ENCODE measurements around the gene RNU5B-1. TPM values are rescaled to one million over a fixed set of nuclear protein-coding genes. Genes with fewer than 3 reads are reported as not detected.
"Not testable (repeated sequence)": the region's sequence is repeated elsewhere in the genome, so short reads cannot be mapped to it uniquely, and the experiment has no call there.

The RNU5B-1 gene
- total and polyA plus RNA-seq, 12 donors: 18.2 to 51.0 TPM; not detected in 10

GRCh38 chr15:65344214-65344913 is 39.9 kb downstream of the RNU5B-1 start:
- H3K4me1 ChIP-seq: peaks cover 0 to 3% (median 0%) of the 10 kb centered on the region in 9 donors
- no peak overlapping the region for H3K27ac ChIP-seq
- no peaks in the 10 kb centered on the region for H3K9me3 ChIP-seq
- no peak for DNase-seq
- ATAC-seq: no peak
- 90 to 97% methylated on average over 8 of the region's 8 CpGs for WGBS, 2 donors
- H3K4me3 ChIP-seq: no peak overlapping the region
- intact Hi-C loops (cut with DNase I): loop anchor here in 1 of 10 donors (5.0 kb wide), 1 partner anchor 33 kb away; the partner anchor contains the start of gene IGDCC3
- H3K27me3 ChIP-seq: peaks cover 0 to 10% (median 0%) of the 10 kb centered on the region in 7 donors
- no peaks in the 10 kb centered on the region for H3K36me3 ChIP-seq
- no peak for TF ChIP-seq CTCF (IDR thresholded peaks at IDR 0.05)

- TF ChIP-seq CTCF (IDR thresholded peaks at IDR 0.05): no peak
- Histone ChIP-seq H3K36me3 (no peaks in the 10 kb centered on the region), H3K4me3 (no peak overlapping the region), H3K27ac (no peak overlapping the region), H3K9me3 (no peaks in the 10 kb centered on the region), H3K27me3 (peaks cover 0 to 8% (median 0%) of the 10 kb centered on the region in 7 donors), H3K4me1 (peaks cover 0 to 1% (median 0%) of the 10 kb centered on the region in 9 donors)
- ATAC-seq (no peak), DNase-seq (no peak)
- 84 to 85% methylated on average over 2 of the region's 2 CpGs for WGBS, 2 donors
- intact Hi-C loops (cut with DNase I): loop anchor here in 1 of 10 donors (5.0 kb wide), 1 partner anchor 32 kb away; the partner anchor contains the start of gene IGDCC3
Observed at GRCh38 chr15:65344914-65345275, 40.4 kb downstream of the RNU5B-1 start.

GRCh38 chr15:65346856-65347598 is 42.5 kb downstream of the RNU5B-1 start:
- no peaks in the 10 kb centered on the region for H3K36me3 ChIP-seq
- H3K27ac ChIP-seq: no peak overlapping the region
- 59 to 65% methylated on average over 6 of the region's 6 CpGs for WGBS, 2 donors
- H3K4me3 ChIP-seq: no peak overlapping the region
- peaks cover 0 to 10% (median 0%) of the 10 kb centered on the region in 11 donors for H3K9me3 ChIP-seq
- ATAC-seq (no peak), DNase-seq (no peak)
- no peaks in the 10 kb centered on the region for H3K4me1 ChIP-seq
- intact Hi-C loops (cut with DNase I): no loop called here
- peaks cover 0 to 8% (median 0%) of the 10 kb centered on the region in 7 donors for H3K27me3 ChIP-seq
- TF ChIP-seq CTCF (IDR thresholded peaks at IDR 0.05): no peak

- H3K27ac ChIP-seq; H3K4me1 ChIP-seq; H3K4me3 ChIP-seq; intact Hi-C loops (cut with DNase I); H3K36me3 ChIP-seq; ATAC-seq; DNase-seq: not testable (repeated sequence)
- H3K9me3 ChIP-seq: peaks cover 0 to 15% (median 0%) of the 10 kb centered on the region in 11 donors
- H3K27me3 ChIP-seq: peaks cover 0 to 11% (median 0%) of the 10 kb centered on the region in 7 donors
- 88 to 96% methylated on average over 8 of the region's 8 CpGs for WGBS, 2 donors
Observed at GRCh38 chr15:65347756-65348155, 43.3 kb downstream of the RNU5B-1 start.

Measured in heart right ventricle (tissue), 16 donors.